HCT116 (cell line): ENCODE results near the gene ZNF691.

Experiments used
- EZH2 ChIP-seq: fragments of 200-600 bp; sonication (generic); IDR thresholded peaks from 2 replicates; pipeline ENCODE4 v1.6.1; 2017; ENCODE audit warnings: antibody characterized with exemption, mixed run types
- EZH2phosphoT487 ChIP-seq: fragments of 200-600 bp; IDR thresholded peaks from 2 replicates; pipeline ENCODE4 v1.6.1; 2018; ENCODE audit warnings: antibody characterized with exemption, borderline replicate concordance
- POLR2A ChIP-seq: IDR thresholded peaks from 2 replicates; pipeline ENCODE4 v1.7.0; 2011; ENCODE audit warnings: borderline replicate concordance; ENCODE audit not compliant: insufficient read depth, insufficient read length; ENCODE audit errors: extremely low read depth
- POLR2AphosphoS5 ChIP-seq: IDR thresholded peaks from 2 replicates; pipeline ENCODE4 v1.6.1; 2011; ENCODE audit warnings: mild to moderate bottlenecking, low read depth, low read length, moderate library complexity
- YY1 ChIP-seq: IDR thresholded peaks from 2 replicates; pipeline ENCODE4 v1.6.1; 2011; ENCODE audit warnings: low read length, low read depth, moderate library complexity, mild to moderate bottlenecking; ENCODE audit not compliant: insufficient replicate concordance; ENCODE audit errors: extremely low read depth
- TF ChIP-seq, protein P1 (sequence below): IDR thresholded peaks from 2 replicates; pipeline ENCODE4 v1.6.1; 2012
- TF ChIP-seq, protein P2 (sequence below), 3 experiments: fragments of 200-600 bp in 1 of 3; sonication (generic) in 1 of 3; IDR thresholded peaks in 2 of 3; conservative IDR thresholded peaks in 1 of 3; 2 replicates each; pipeline ENCODE4 v1.5.1; 2012 to 2017; ENCODE audit warnings: low read depth in 2 of 3, low read length in 2 of 3, antibody characterized with exemption in 1 of 3, borderline replicate concordance in 1 of 3, control low read depth in 1 of 3, mild to moderate bottlenecking in 1 of 3, mixed read lengths in 1 of 3, mixed run types in 1 of 3, moderate library complexity in 1 of 3; ENCODE audit not compliant: insufficient read depth in 1 of 3
- TF ChIP-seq, protein P3 (sequence below): IDR thresholded peaks from 2 replicates; pipeline ENCODE4 v1.6.1; 2012

DNA sequence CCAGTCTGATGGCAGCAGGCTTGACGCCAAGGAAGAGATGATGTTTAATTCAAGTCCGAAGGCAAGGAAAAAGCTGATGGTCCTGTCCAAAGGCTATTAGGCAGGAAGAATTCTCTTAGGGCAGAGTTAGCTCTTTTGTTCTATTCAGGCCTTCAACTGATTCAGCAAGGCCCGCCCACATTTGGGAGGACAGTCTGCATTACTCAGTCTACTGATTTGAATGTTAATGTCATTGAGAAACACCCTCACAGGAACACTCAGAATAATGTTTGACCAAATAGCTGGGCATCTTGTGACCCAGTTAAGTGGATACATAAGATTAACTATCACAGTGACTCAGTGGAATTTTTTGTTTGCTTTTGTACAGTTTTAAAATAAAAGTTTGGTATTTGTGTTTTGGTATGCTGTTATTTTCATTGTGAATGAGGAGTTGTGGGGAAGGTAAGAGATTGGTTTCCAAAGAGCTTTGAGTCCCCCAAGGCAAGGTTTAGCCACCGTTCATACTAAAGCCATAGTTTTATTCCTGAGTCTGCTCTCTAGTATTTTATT, 1.7 kb upstream of the ZNF691 start:
- TF ChIP-seq, protein P1, sequence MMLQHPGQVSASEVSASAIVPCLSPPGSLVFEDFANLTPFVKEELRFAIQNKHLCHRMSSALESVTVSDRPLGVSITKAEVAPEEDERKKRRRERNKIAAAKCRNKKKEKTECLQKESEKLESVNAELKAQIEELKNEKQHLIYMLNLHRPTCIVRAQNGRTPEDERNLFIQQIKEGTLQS: no peak
- TF ChIP-seq POLR2A: no peak
- no peak for TF ChIP-seq YY1
- TF ChIP-seq, protein P2, sequence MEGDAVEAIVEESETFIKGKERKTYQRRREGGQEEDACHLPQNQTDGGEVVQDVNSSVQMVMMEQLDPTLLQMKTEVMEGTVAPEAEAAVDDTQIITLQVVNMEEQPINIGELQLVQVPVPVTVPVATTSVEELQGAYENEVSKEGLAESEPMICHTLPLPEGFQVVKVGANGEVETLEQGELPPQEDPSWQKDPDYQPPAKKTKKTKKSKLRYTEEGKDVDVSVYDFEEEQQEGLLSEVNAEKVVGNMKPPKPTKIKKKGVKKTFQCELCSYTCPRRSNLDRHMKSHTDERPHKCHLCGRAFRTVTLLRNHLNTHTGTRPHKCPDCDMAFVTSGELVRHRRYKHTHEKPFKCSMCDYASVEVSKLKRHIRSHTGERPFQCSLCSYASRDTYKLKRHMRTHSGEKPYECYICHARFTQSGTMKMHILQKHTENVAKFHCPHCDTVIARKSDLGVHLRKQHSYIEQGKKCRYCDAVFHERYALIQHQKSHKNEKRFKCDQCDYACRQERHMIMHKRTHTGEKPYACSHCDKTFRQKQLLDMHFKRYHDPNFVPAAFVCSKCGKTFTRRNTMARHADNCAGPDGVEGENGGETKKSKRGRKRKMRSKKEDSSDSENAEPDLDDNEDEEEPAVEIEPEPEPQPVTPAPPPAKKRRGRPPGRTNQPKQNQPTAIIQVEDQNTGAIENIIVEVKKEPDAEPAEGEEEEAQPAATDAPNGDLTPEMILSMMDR (IDR thresholded peaks at IDR 0.05 in 2 of 3, conservative IDR thresholded peaks at IDR 0.05 in 1 of 3; ENCODE audit: borderline replicate concordance in 1 of 3, insufficient read depth in 1 of 3, low read depth in 2 of 3, low read length in 2 of 3): no peak
- TF ChIP-seq, protein P3, sequence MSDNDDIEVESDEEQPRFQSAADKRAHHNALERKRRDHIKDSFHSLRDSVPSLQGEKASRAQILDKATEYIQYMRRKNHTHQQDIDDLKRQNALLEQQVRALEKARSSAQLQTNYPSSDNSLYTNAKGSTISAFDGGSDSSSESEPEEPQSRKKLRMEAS: no peak
- no peak for TF ChIP-seq EZH2
- TF ChIP-seq EZH2phosphoT487: no peak
- TF ChIP-seq POLR2AphosphoS5: no peak
